PFSK-1 (cell line): ENCODE data around the gene CAV3.

Experiments used
- FOXP2 ChIP-seq: optimal IDR thresholded peaks from 2 replicates; pipeline ENCODE3; 2011; ENCODE audit warnings: borderline replicate concordance, control low read depth, inconsistent platforms; ENCODE audit not compliant: insufficient read depth; ENCODE audit errors: extremely low read length, extremely low read depth
- POLR2AphosphoS5 ChIP-seq: IDR thresholded peaks from 2 replicates; pipeline ENCODE4 v1.6.1; 2012; ENCODE audit warnings: low read depth, mild to moderate bottlenecking, control low read depth, low read length, moderate library complexity
- SIN3A ChIP-seq: IDR thresholded peaks from 2 replicates; pipeline ENCODE4 v1.6.1; 2012; ENCODE audit warnings: mild to moderate bottlenecking, low read length, moderate library complexity, borderline replicate concordance; ENCODE audit not compliant: insufficient read depth
- TAF1 ChIP-seq: IDR thresholded peaks from 2 replicates; pipeline ENCODE4 v1.6.1; 2012; ENCODE audit warnings: low read length, control low read depth, borderline replicate concordance; ENCODE audit not compliant: insufficient read depth

GRCh38 chr3:8777978-8778267, 44.3 kb downstream of the CAV3 start:
- no peak for TF ChIP-seq TAF1
- no peak for TF ChIP-seq SIN3A
- no peak for TF ChIP-seq POLR2AphosphoS5
- TF ChIP-seq FOXP2, result no peak
